ENCODE results near the gene IL16.

IL16 gene

DNA sequence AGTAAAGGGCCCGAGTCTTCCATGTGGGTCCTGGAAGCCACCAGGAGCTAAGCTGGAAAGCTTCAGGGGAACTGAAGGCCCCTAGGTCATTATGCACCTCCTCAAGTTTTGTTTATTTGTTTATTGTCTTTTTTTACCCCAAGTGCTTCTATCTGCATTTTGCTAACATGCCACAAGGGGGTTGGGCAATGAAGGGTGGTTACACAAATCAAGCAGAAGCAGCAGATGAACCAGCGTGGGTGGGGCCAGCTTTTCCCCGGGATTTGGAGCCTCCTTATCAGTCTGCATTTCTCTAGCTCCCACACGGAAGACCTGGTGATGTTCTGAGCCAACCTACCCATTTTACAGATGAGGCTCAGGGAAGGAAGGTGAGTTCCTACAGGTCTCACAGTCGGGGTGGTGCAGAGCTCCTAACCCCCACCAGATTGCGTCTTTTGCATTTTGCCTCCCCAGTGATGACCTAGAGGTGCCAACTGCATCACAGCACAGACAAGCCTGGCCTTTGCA, 160.6 kb downstream of the IL16 start:
- DNase-seq (ENCODE audit: low spot score): no peak
- in situ Hi-C loops (cut with MboI; ENCODE audit: low sequenced_read_pairs, unreplicated experiment): no loop called here
- TF ChIP-seq, protein P1, sequence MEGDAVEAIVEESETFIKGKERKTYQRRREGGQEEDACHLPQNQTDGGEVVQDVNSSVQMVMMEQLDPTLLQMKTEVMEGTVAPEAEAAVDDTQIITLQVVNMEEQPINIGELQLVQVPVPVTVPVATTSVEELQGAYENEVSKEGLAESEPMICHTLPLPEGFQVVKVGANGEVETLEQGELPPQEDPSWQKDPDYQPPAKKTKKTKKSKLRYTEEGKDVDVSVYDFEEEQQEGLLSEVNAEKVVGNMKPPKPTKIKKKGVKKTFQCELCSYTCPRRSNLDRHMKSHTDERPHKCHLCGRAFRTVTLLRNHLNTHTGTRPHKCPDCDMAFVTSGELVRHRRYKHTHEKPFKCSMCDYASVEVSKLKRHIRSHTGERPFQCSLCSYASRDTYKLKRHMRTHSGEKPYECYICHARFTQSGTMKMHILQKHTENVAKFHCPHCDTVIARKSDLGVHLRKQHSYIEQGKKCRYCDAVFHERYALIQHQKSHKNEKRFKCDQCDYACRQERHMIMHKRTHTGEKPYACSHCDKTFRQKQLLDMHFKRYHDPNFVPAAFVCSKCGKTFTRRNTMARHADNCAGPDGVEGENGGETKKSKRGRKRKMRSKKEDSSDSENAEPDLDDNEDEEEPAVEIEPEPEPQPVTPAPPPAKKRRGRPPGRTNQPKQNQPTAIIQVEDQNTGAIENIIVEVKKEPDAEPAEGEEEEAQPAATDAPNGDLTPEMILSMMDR (IDR thresholded peaks at IDR 0.05; ENCODE audit: borderline replicate concordance, control extremely low read depth, extremely low read depth, insufficient read depth, missing control alignments): no peak

DNA sequence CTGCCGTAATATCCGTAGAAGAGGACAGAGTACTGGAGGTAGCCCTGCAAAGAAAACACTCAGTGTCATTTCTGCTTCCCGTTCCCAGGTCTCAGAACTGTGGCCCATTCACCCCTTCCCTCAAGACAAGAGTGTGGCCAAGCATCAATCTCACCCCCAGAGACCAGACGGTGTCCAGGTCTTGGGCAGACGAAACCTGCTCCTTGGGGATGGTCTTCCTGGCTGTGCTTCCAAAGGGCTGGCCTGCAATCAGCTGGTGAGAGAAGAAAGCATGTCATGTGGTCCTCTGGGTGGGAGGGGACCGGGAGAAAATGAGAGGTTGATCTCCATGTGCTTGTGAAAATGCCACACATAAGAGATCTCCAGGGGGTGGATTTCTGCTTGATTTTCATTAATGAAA, 161.6 kb downstream of the IL16 start:
- no peak for DNase-seq (ENCODE audit: low spot score)
- in situ Hi-C loops (cut with MboI; ENCODE audit: low sequenced_read_pairs, unreplicated experiment): no loop called here
- TF ChIP-seq, protein P1 (IDR thresholded peaks at IDR 0.05; ENCODE audit: borderline replicate concordance, control extremely low read depth, extremely low read depth, insufficient read depth, missing control alignments): no peak

DNA sequence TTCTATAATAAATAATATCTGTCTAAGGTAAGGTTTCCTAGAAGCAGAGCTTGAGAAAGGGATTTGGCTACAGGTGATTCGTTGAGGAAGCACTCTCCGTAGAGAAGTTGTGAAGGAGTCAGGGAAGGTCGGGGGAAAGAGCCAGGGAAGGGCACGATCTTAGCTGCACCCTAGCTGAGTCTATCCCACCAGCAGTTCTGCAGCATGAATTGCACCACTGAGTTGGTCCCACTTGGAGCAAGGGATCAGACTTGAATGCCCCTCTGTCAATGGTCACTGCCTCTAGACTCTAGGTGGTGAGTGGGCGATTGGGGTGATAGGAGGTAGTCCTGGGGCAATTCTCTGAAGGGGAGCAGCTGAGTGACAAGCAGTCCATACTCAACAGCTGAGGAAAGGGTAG, 163.8 kb downstream of the IL16 start:
- no peak for DNase-seq (ENCODE audit: low spot score)
- TF ChIP-seq, protein P1 (IDR thresholded peaks at IDR 0.05; ENCODE audit: borderline replicate concordance, control extremely low read depth, extremely low read depth, insufficient read depth, missing control alignments): no peak
- in situ Hi-C loops (cut with MboI; ENCODE audit: low sequenced_read_pairs, unreplicated experiment): no loop called here

DNA sequence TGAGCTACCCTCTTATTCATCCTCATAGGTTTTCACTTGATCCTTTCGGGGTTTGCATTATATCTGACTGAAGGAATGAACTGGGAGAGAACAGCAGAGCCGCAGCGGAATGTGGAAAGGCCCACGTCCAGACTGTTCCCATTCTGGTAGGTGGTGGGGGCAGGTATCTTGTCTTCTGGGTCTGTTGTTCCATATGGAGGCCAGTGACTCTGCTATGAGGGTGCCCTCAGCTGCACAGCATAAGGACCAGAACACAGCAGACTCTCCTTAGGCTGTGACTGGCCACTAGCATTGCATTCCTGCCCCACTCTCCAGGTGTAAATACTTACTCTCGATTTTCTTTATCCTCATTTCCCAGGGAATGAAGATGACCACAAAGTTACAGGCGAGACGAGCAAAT, 165.2 kb downstream of the IL16 start:
- TF ChIP-seq, protein P1 (IDR thresholded peaks at IDR 0.05; ENCODE audit: borderline replicate concordance, control extremely low read depth, extremely low read depth, insufficient read depth, missing control alignments): no peak
- in situ Hi-C loops (cut with MboI; ENCODE audit: low sequenced_read_pairs, unreplicated experiment): no loop called here

DNA sequence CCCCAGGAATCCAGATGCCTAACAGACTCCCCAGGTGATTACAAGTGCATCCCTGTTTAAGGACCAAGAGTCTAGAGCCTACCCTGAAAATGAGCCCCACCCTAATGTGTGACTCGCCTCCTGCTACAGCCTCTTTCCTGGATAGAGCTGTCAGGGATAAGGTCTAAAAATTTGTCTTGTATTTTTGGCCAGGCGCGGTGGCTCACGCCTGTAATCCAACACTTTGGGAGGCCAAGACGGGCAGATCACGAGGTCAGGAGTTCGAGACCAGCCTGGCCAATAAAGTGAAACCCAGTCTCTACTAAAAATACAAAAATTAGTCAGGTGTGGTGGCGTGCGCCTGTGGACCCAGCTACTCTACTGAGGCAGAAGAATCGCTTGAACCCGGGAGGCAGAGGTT, 166.1 kb downstream of the IL16 start:
- in situ Hi-C loops (cut with MboI; ENCODE audit: low sequenced_read_pairs, unreplicated experiment): no loop called here
- TF ChIP-seq, protein P1 (IDR thresholded peaks at IDR 0.05; ENCODE audit: borderline replicate concordance, control extremely low read depth, extremely low read depth, insufficient read depth, missing control alignments): no peak
- DNase-seq (ENCODE audit: low spot score): no peak

More for the DNA sequence above, 165.2 kb downstream of the IL16 start:
- no peak for DNase-seq (ENCODE audit: low spot score)

DNA sequence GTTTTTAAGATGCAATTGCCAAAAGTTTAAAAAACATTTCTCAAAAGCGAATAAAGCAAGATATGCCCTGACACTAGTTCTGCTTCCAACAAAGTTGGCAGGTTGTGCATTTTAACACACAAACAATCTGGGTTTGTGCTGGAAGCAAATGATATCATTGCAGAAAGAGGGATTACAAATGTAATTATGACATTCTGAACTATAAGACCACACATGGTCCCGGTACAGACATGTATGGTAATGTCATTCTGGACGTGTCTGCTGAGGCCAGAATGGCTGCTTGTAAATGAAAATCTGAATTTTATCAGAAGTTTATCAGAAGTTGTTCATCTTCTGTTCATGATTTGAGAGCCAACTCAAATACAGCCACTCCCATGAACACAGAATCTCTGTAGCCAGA, 166.6 kb downstream of the IL16 start:
- TF ChIP-seq, protein P1 (IDR thresholded peaks at IDR 0.05; ENCODE audit: borderline replicate concordance, control extremely low read depth, extremely low read depth, insufficient read depth, missing control alignments): no peak
- DNase-seq (ENCODE audit: low spot score): no peak
- in situ Hi-C loops (cut with MboI; ENCODE audit: low sequenced_read_pairs, unreplicated experiment): no loop called here
